D721Med (cell line): ENCODE results near the gene TMEM9.

ENCODE experiments used
- DNase-seq: peaks from one replicate; pipeline ENCODE4 v3.0.0; 2011; ENCODE audit warnings: low spot score; ENCODE audit not compliant: insufficient read length
- FAIRE-seq: peaks from 2 replicates; lab custom pipeline; 2011; peaks lifted over from hg19 to GRCh38; lab: Jason Lieb, UNC
- CTCF ChIP-seq: IDR thresholded peaks from 2 replicates; pipeline ENCODE4 v1.5.1; 2012; ENCODE audit warnings: mild to moderate bottlenecking, control low read depth; ENCODE audit not compliant: insufficient read depth; ENCODE audit errors: missing control alignments

Gene TMEM9

DNA sequence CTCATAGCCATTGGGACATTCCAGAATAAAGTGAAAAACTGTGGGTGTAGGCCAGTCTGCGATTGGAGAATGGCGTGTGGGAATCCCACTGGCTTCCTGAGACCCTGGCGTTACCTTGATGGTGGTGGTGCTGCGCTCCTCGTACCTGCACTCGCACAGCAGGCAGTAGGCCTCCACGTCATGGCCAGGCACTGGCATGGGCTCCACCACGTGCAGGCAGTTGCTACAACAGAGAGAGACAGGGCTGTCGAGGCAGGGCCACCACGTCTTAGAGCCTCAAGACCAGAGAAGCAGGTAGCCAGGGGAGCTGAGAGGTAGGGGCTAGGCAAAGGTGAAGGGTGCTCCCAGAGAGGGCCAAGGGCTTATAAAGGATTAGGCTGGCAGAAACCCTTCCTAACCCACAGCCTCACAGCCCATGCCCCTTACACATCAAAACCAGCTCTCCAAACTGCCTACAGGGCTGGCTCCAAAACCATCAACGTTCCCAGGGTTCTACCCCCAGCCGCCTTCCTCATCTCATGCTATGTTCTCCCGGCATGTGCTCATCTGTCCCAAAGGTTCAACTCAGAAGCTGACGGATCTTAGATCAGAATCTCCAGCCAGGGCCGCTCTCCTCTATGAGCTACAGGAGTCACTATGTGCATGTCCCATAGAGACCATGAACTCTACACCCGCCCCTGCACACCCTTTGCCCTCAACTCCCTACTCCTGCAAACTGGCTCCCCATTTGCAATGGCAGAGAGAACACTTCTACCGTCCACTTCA is 7.5 kb downstream of the TMEM9 start:
- DNase-seq (no peak), FAIRE-seq (no peak)
- TF ChIP-seq CTCF = no peak

- FAIRE-seq (no peak), DNase-seq (no peak)
- TF ChIP-seq CTCF = no peak
Measured at GRCh38 chr1:201145816-201146215, 8.5 kb downstream of the TMEM9 start.

GRCh38 chr1:201145132-201145531 is 9.1 kb downstream of the TMEM9 start:
- FAIRE-seq (no peak), DNase-seq (no peak)
- TF ChIP-seq CTCF = no peak

DNA sequence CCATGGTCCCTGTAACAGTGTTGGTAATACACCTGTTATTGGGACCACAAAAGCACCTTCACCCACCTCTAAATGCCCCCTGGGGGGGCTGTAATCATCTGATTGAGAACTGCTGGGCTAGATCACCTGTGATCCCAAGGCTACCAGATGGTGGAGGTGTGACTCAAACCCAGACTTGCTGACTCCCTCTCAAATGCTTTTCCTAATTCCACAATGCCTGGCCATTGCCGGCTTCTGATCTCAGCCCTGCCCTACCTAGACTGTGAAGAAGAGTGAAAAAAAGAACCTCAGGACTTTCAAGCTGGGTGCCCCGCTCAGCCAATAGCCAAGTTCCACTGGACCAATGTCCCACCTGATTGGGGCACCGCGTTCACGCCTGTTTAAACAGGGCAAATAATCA is 9.6 kb downstream of the TMEM9 start:
- no peak for FAIRE-seq
- no peak for DNase-seq
- TF ChIP-seq CTCF = no peak

DNA sequence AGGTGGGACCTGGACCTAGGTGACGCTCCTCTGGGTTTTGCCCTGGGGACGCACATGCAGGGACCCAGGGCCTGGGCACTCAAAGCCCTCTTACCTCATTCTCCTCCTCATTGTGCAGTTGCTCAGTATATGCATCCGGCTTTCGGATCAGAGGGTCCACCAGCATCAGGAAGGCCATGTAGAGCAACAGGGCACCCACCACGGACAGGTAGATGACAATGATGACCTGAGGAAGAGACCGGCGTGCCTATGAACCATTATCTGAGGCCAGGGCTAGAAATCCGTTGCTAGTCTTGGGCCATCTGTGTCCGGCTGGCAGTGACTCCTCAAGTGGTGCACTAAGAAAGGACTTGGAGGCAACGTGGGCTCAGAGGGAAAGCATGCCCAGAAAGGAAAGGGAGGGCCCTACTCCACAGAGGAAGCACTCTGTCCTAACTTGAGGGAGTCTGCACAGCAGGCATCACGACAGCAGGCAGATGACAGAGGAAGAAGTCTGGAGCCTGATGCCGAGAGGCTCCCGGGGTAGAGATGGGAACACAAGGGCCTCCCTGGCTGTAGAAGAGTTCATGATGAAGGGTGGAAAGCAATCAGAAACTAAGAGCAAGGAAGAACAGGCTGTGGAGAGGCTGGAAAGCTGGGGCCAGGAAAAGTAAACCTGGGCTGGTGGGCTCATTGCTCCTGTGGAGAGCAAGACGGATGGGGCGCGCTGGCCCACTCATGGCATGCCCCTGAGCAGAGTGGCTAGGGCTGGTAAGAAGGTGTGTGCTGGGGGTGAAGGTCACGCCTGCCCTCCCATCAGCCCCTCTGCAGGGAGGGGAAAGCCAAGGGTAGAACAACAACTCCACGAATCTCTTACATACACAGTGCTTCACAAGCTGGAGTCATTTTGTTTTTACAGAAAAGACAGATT is 10.3 kb downstream of the TMEM9 start:
- no peak for TF ChIP-seq CTCF
- no peak for DNase-seq
- no peak for FAIRE-seq

DNA sequence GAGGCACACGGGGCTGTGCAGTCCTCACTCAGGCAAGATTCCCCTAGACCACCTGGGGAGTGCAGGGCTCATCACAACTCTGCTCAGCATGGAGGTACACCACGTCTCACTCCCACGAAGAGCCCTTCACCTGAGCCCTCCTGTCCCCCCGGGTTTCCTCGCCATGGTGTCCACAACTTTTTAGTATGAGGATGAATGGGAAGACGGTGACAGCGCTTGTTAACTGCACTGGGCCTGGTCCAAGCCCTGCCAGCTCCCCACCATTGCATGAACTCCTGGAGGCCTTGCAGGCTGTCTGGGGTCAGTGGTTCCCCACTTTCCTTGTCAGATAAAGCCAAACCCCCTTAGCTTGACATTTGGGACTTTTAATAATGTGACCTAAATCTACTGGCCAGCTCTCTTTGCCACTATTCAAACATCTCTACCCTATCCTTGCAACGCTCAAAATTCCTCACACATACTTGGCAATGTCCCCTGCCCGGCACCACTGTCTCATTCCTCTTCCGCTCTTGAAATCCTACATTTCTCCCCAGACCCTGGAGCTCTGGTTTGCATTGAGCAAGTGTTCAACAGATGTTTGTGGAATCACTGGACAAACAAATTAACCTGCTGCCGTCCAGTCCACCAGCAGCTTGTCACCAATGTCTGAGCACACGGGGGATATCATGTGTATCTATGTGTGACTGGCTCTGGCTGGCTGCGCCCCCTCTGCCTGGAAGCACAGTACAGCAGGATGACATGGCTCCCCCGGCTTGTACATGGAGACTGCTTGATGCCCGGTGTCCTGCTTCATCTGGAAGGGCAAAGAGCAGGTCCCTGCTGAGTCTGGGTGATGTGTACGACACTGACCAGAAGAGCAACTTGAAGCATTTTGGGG is 11.2 kb downstream of the TMEM9 start:
- no peak for DNase-seq
- no peak for FAIRE-seq
- TF ChIP-seq CTCF = no peak
